ENCODE results near the gene CHN1.

The CHN1 gene

GRCh38 chr2:175003875-175004729, 1.1 kb downstream of the CHN1 start:
- Histone ChIP-seq H3K4me1 (peaks cover 4% of the 10 kb centered on the region; the same call in 1 of the 2 replicates), H3K36me3 (no peaks in the 10 kb centered on the region), H3K4me3 (ENCODE audit: low read depth, low read length) (peak overlapping the region; percentile 65), H3K27me3 (no peaks in the 10 kb centered on the region), H3K9me3 (no peaks in the 10 kb centered on the region)
- DNase-seq, result no peak
- TF ChIP-seq CTCF (IDR thresholded peaks at IDR 0.05; ENCODE audit: low read depth, low read length), result no peak

GRCh38 chr2:175002547-175003274, 2.5 kb downstream of the CHN1 start:
- Histone ChIP-seq H3K4me3 (ENCODE audit: low read depth, low read length) (peak overlapping the region; percentile 65), H3K27me3 (no peaks in the 10 kb centered on the region), H3K36me3 (no peaks in the 10 kb centered on the region), H3K4me1 (peaks cover 2% of the 10 kb centered on the region; the same call in 1 of the 2 replicates), H3K9me3 (no peaks in the 10 kb centered on the region)
- no peak for TF ChIP-seq CTCF (IDR thresholded peaks at IDR 0.05; ENCODE audit: low read depth, low read length)
- no peak for DNase-seq

GRCh38 chr2:175001566-175001965, 3.6 kb downstream of the CHN1 start:
- no peaks in the 10 kb centered on the region for H3K36me3 ChIP-seq
- H3K9me3 ChIP-seq, result no peaks in the 10 kb centered on the region
- TF ChIP-seq CTCF (IDR thresholded peaks at IDR 0.05; ENCODE audit: low read depth, low read length), result no peak
- no peak for DNase-seq
- H3K27me3 ChIP-seq, result no peaks in the 10 kb centered on the region
- no peak overlapping the region for H3K4me3 ChIP-seq (ENCODE audit: low read depth, low read length)
- H3K4me1 ChIP-seq, result no peaks in the 10 kb centered on the region; the same call in 1 of the 2 replicates

- no peak for TF ChIP-seq CTCF (IDR thresholded peaks at IDR 0.05; ENCODE audit: low read depth, low read length)
- no peaks in the 10 kb centered on the region for H3K27me3 ChIP-seq
- no peaks in the 10 kb centered on the region for H3K36me3 ChIP-seq
- no peaks in the 10 kb centered on the region for H3K9me3 ChIP-seq
- no peak for DNase-seq
- no peaks in the 10 kb centered on the region; the same call in 1 of the 2 replicates for H3K4me1 ChIP-seq
- H3K4me3 ChIP-seq (ENCODE audit: low read depth, low read length), result no peak overlapping the region
These were observed 8.1 kb downstream of the CHN1 start for GRCh38 chr2:174997110-174997509.

- H3K4me3 ChIP-seq (ENCODE audit: low read depth, low read length), result no peak overlapping the region
- no peaks in the 10 kb centered on the region for H3K9me3 ChIP-seq
- H3K4me1 ChIP-seq, result no peaks in the 10 kb centered on the region; the same call in 1 of the 2 replicates
- no peak for DNase-seq
- no peaks in the 10 kb centered on the region for H3K36me3 ChIP-seq
- TF ChIP-seq CTCF (IDR thresholded peaks at IDR 0.05; ENCODE audit: low read depth, low read length), result no peak
- H3K27me3 ChIP-seq, result no peaks in the 10 kb centered on the region
These were observed 8.6 kb downstream of the CHN1 start for GRCh38 chr2:174996622-174997021.

GRCh38 chr2:174994381-174994780, 10.8 kb downstream of the CHN1 start:
- no peaks in the 10 kb centered on the region for H3K36me3 ChIP-seq
- no peak for TF ChIP-seq CTCF (IDR thresholded peaks at IDR 0.05; ENCODE audit: low read depth, low read length)
- no peak for DNase-seq
- H3K4me1 ChIP-seq, result peaks cover 3% of the 10 kb centered on the region
- no peaks in the 10 kb centered on the region for H3K27me3 ChIP-seq
- no peaks in the 10 kb centered on the region for H3K9me3 ChIP-seq
- H3K4me3 ChIP-seq (ENCODE audit: low read depth, low read length), result no peak overlapping the region

All from BE2C (cell line).